ENCODE measurements around the gene SCN10A. TPM values are rescaled to one million over a fixed set of nuclear protein-coding genes. Genes with fewer than 3 reads are reported as not detected.

The SCN10A gene
- total and polyA plus RNA-seq, 9 of the 15 experiments (the other 6 are each of a cell fraction or from before 2014, with no cell fraction given), result not detected

DNA sequence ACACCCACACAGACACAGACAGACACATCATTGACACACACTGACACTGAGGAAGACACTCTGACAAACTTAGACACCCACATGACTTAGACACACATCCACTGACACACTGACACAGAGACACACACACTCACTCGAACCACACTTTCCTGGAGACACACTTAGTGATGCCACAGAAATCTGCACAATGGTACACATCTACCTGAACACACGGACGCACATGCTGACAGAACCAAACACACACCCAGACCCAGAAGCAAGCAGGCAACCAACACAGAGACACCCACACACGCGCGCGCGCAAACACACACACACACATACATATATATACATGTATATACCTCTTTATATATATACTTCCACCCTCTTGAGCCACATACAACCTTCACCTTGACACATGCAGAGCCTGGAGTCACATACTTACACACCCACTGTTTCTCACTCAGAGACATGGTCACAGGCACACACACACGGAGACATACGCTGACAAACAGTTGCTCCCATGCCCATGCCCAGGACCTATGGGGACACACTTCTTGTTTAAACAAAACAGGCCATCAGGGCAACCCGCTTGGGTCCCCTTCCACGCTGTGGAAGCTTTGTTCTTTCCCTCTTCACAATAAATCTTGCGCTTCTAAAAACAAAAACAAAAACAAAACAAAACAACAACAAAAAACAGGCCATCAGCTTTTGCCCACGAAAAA lies 165.6 kb downstream of the SCN10A start:
- in situ Hi-C loops (cut with MboI) (loop anchor here (5.0 to 10.0 kb wide), 2 partner anchors 126 to 533 kb away; no protein-coding TSS in a partner anchor), intact Hi-C loops (cut with micrococcal nuclease) (loop anchor here (10.0 kb wide), 2 partner anchors 354 to 516 kb away; partner anchors contain the start of genes ACAA1 and MYD88)
- Histone ChIP-seq H3K36me3 (ENCODE audit: control insufficient read depth, insufficient read depth, low read length) (no peaks in the 10 kb centered on the region), H2AFZ (ENCODE audit: low read depth, low read length) (peak overlapping the region; percentile 98), H3K27ac (ENCODE audit: extremely low read depth, low read depth, low read length) (no peak overlapping the region; the same call in 2 of the 3 replicates), H4K20me1 (replicated peaks; ENCODE audit: control insufficient read depth, insufficient read depth, low read length) (peaks cover 9% of the 10 kb centered on the region; the same call in 1 of the 2 replicates), H3K9me1 (ENCODE audit: control insufficient read depth, insufficient read depth, low read length) (no peaks in the 10 kb centered on the region), H3K4me1 (replicated peaks in 1 of 2; ENCODE audit: control insufficient read depth in 2 of 2, insufficient read depth in 2 of 2, low read length in 2 of 2) (peaks cover 6 to 18% of the 10 kb centered on the region in 2 experiments), H3K4me2 (ENCODE audit: insufficient read depth, low read length) (peak overlapping the region; percentile 86), H3K27me3 (ENCODE audit: control insufficient read depth in 2 of 2, insufficient read depth in 2 of 2, low read length in 2 of 2) (peaks cover 14 to 42% of the 10 kb centered on the region in 2 experiments; a peak in 4 of 5 replicates), H3K9me3 (replicated peaks; ENCODE audit: control insufficient read depth, insufficient read depth, low read depth, low read length) (no peaks in the 10 kb centered on the region), H3K9ac (ENCODE audit: insufficient read depth in 1 of 2, low read depth in 2 of 2, low read length in 2 of 2) (peak overlapping the region; percentile 58 to 92), H3K4me3 (no peak overlapping the region; the same call in 1 of the 2 replicates), H3K79me2 (ENCODE audit: control insufficient read depth, insufficient read depth, low read length) (no peaks in the 10 kb centered on the region)
- FAIRE-seq (peak; percentile 65), ATAC-seq (peak; percentile 3; the same call in 2 of the 3 replicates), DNase-seq (ENCODE audit: extremely low read depth in 1 of 4, low spot score in 3 of 4) (peak in 1 of 4 experiments; percentile 14)
- WGBS (ENCODE audit: insufficient coverage, low coverage, missing lambda C conversion rate), result 80% methylated on average over 14 of the region's 14 CpGs
- CTCF ChIA-PET (ENCODE audit: low intra/inter-chr PET ratio), result interaction anchor here (2.1 kb wide), 1 partner anchor 129 kb away, joined by 26 read pairs; no protein-coding TSS in a partner anchor
- no TSS peak for BruUV-seq (replicated peaks)
- POLR2A ChIA-PET, result interaction anchor here (0.6 to 0.7 kb wide), 2 partner anchors 123 to 196 kb away, joined by 3 to 5 read pairs; no protein-coding TSS in a partner anchor
- TF ChIP-seq HDGF (IDR thresholded peaks at IDR 0.05) (peak; percentile 67; the same call in 1 of the 2 replicates), KAT8 (IDR thresholded peaks at IDR 0.05; ENCODE audit: low read depth) (no peak), LARP7 (IDR thresholded peaks at IDR 0.05) (peak; percentile 75; the same call in 1 of the 2 replicates), MEF2D (tag; conservative IDR thresholded peaks at IDR 0.05; ENCODE audit: low read depth) (0 out of 2 replicates have a peak, but pooled peaks have one; percentile 29), FIP1L1 (IDR thresholded peaks at IDR 0.05; ENCODE audit: low read depth, low read length, poor library complexity, severe bottlenecking) (no peak), ZSCAN29 (IDR thresholded peaks at IDR 0.05) (no peak), ZNF407 (IDR thresholded peaks at IDR 0.05; ENCODE audit: low read depth) (0 out of 2 replicates have a peak, but pooled peaks have one; percentile 20), NFE2L1 (tag; IDR thresholded peaks at IDR 0.05; ENCODE audit: borderline replicate concordance, low read depth) (no peak), TAF9B (IDR thresholded peaks at IDR 0.05; ENCODE audit: partially characterized antibody) (no peak), ATF7 (IDR thresholded peaks at IDR 0.05) (no peak)
- TF ChIP-seq, protein P1, sequence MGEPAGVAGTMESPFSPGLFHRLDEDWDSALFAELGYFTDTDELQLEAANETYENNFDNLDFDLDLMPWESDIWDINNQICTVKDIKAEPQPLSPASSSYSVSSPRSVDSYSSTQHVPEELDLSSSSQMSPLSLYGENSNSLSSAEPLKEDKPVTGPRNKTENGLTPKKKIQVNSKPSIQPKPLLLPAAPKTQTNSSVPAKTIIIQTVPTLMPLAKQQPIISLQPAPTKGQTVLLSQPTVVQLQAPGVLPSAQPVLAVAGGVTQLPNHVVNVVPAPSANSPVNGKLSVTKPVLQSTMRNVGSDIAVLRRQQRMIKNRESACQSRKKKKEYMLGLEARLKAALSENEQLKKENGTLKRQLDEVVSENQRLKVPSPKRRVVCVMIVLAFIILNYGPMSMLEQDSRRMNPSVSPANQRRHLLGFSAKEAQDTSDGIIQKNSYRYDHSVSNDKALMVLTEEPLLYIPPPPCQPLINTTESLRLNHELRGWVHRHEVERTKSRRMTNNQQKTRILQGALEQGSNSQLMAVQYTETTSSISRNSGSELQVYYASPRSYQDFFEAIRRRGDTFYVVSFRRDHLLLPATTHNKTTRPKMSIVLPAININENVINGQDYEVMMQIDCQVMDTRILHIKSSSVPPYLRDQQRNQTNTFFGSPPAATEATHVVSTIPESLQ (CRISPR knock-in tag; IDR thresholded peaks at IDR 0.05), result no peak
